Ascending aorta (tissue), 2 donors: ENCODE data around the gene PIP5K1C. TPM values are rescaled to one million over a fixed set of nuclear protein-coding genes. Genes with fewer than 3 reads are reported as not detected.

ENCODE experiments used
- DNase-seq, 2 donors: peaks; one replicate each; pipeline ENCODE4 v3.0.0-alpha.2; 2019; ENCODE audit warnings: low spot score in 2 of 2
- H3K27ac ChIP-seq, 2 donors: fragments of 200-600 bp; sonication (generic); one replicate each; pipeline ENCODE4 v1.5.1; 2016 to 2017; ENCODE audit warnings: mild to moderate bottlenecking in 1 of 2
- H3K27me3 ChIP-seq: fragments of 200-600 bp; sonication (generic); one replicate; pipeline ENCODE4 v1.5.1; 2017
- H3K36me3 ChIP-seq, 2 donors: fragments of 200-600 bp; sonication (generic); one replicate each; pipeline ENCODE4 v1.5.1; 2016
- H3K4me1 ChIP-seq, 2 donors: fragments of 200-600 bp; sonication (generic); one replicate each; pipeline ENCODE4 v1.5.1; 2016 to 2017; ENCODE audit warnings: mild to moderate bottlenecking in 1 of 2
- H3K4me3 ChIP-seq, 2 donors: fragments of 200-600 bp; sonication (generic); one replicate each; pipeline ENCODE4 v1.5.1; 2016 to 2017; ENCODE audit warnings: mild to moderate bottlenecking in 1 of 2
- H3K9me3 ChIP-seq, 2 donors: fragments of 200-600 bp; sonication (generic); one replicate each; pipeline ENCODE4 v1.5.1; 2016
- CTCF ChIP-seq, 3 experiments: fragments of 200-600 bp in 2 of 3; fragments of 450-650 bp in 1 of 3; sonication (generic) in 2 of 3; IDR thresholded peaks; one replicate each; pipeline ENCODE4 v1.5.1; 2016 to 2019; ENCODE audit warnings: antibody characterized with exemption in 3 of 3, mild to moderate bottlenecking in 1 of 3, moderate library complexity in 1 of 3
- intact Hi-C: fragments of 100-400 bp; cut with DNase I; formaldehyde crosslinking; loops from one replicate; pipeline ENCODE4 v1.15.1; 2023
- total RNA-seq: library from RNA; depleted of rRNA; stranded (reverse); fragments of >200 nt; gene quantifications from one replicate; pipeline ENCODE4 v1.1.0, GENCODE V29; 2016

Gene PIP5K1C
- total RNA-seq, 1 donor from 2014 or later = 87.3 TPM

- Histone ChIP-seq H3K27me3 (no peaks in the 10 kb centered on the region), H3K36me3 (no peaks in the 10 kb centered on the region), H3K4me1 (no peaks in the 10 kb centered on the region), H3K9me3 (no peaks in the 10 kb centered on the region), H3K4me3 (no peak within 1 kb of the TSS), H3K27ac (no peak within 1 kb of the TSS)
- intact Hi-C loops = no loop called here
- no peak for DNase-seq
- TF ChIP-seq CTCF (IDR thresholded peaks at IDR 0.05) = no peak
These were observed 8.1 kb upstream of the PIP5K1C start, which contains the start of gene TJP3 for GRCh38 chr19:3708207-3708931. Gene TJP3 (plus strand): TSS chr19:3708384. CDS start chr19:3728433, 20,049 bp downstream.

- Histone ChIP-seq H3K36me3 (no peaks in the 10 kb centered on the region), H3K4me3 (no peak overlapping the region)
These were observed 7.6 kb upstream of the PIP5K1C start for GRCh38 chr19:3707868-3708206.

GRCh38 chr19:3701200-3701599 is 932 bp upstream of the PIP5K1C start:
- Histone ChIP-seq H3K9me3 (no peaks in the 10 kb centered on the region), H3K27me3 (no peaks in the 10 kb centered on the region), H3K4me3 (no peak overlapping the region), H3K36me3 (no peaks in the 10 kb centered on the region), H3K4me1 (peaks cover 0 to 20% of the 10 kb centered on the region in 2 donors), H3K27ac (no peak overlapping the region)
- TF ChIP-seq CTCF (IDR thresholded peaks at IDR 0.05) = no peak
- no peak for DNase-seq
- intact Hi-C loops = loop anchor here (2.0 to 5.0 kb wide), 2 partner anchors 74 to 154 kb away; partner anchors contain the start of gene CACTIN

More at GRCh38 chr19:3707868-3708206, 7.6 kb upstream of the PIP5K1C start:
- Histone ChIP-seq H3K9me3 (no peaks in the 10 kb centered on the region), H3K4me1 (no peaks in the 10 kb centered on the region), H3K27me3 (no peaks in the 10 kb centered on the region), H3K27ac (no peak overlapping the region)
- DNase-seq = no peak
- intact Hi-C loops = no loop called here
- TF ChIP-seq CTCF (IDR thresholded peaks at IDR 0.05) = no peak

- no peaks in the 10 kb centered on the region for H3K27me3 ChIP-seq
- no peak for DNase-seq
- intact Hi-C loops = loop anchor here (1.0 to 5.0 kb wide), 4 partner anchors 29 to 152 kb away; partner anchors contain the start of gene CACTIN
- H3K4me1 ChIP-seq = peaks cover 0 to 20% of the 10 kb centered on the region in 2 donors
- H3K27ac ChIP-seq = peak overlapping the region; percentile 80 to 82
- TF ChIP-seq CTCF (IDR thresholded peaks at IDR 0.05) = no peak
- H3K36me3 ChIP-seq = peaks cover 4 to 5% of the 10 kb centered on the region in 2 donors
- no peaks in the 10 kb centered on the region for H3K9me3 ChIP-seq
- peak overlapping the region; percentile 93 to 99 for H3K4me3 ChIP-seq
These were observed 477 bp downstream of the PIP5K1C start for GRCh38 chr19:3699741-3700241.

- TF ChIP-seq CTCF (IDR thresholded peaks at IDR 0.05) = no peak
- Histone ChIP-seq H3K27me3 (no peaks in the 10 kb centered on the region), H3K27ac (peak overlapping the region; percentile 80 to 82), H3K36me3 (peaks cover 4 to 7% of the 10 kb centered on the region in 2 donors), H3K9me3 (no peaks in the 10 kb centered on the region), H3K4me3 (peak overlapping the region; percentile 93 to 99), H3K4me1 (peaks cover 0 to 24% of the 10 kb centered on the region in 2 donors)
- peak in 1 of 2 donors; percentile 79 for DNase-seq
- intact Hi-C loops = no loop called here
These were observed 1.1 kb downstream of the PIP5K1C start for GRCh38 chr19:3698974-3699740.
